HepG2 (cell line): ENCODE results near the gene TCN2. TPM values are rescaled to one million over a fixed set of nuclear protein-coding genes. Genes with fewer than 3 reads are reported as not detected.
A peak's percentile ranks its signal among the peaks of the same experiment; 100 is the strongest.

ENCODE experiments used
- FOXA1 ChIP-seq, 2 experiments: fragments of 450-650 bp in 1 of 2; sonication (generic) in 1 of 2; formaldehyde crosslinking in 1 of 2; IDR thresholded peaks; 2 replicates each; pipeline versions ENCODE4 v1.4.0 to v1.6.1; 2016 to 2020; ENCODE audit warnings: missing genetic modification reagents in 1 of 2
- MIER3 ChIP-seq: IDR thresholded peaks from 2 replicates; pipeline ENCODE4 v1.6.1; 2016; ENCODE audit warnings: missing compliant biosample characterization, borderline replicate concordance
- YEATS2 ChIP-seq: sonication (generic); formaldehyde crosslinking; IDR thresholded peaks from 2 replicates; pipeline ENCODE4 v1.4.0; 2020; ENCODE audit warnings: missing genetic modification reagents, borderline replicate concordance
- ZBTB3 ChIP-seq: sonication (generic); formaldehyde crosslinking; IDR thresholded peaks from 2 replicates; pipeline ENCODE4 v1.4.0; 2020; ENCODE audit warnings: low read depth, mild to moderate bottlenecking, moderate library complexity, missing genetic modification reagents, borderline replicate concordance
- ZFP1 ChIP-seq: IDR thresholded peaks from 2 replicates; pipeline ENCODE4 v1.6.1; 2016
- ZFX ChIP-seq: sonication (generic); formaldehyde crosslinking; IDR thresholded peaks from 2 replicates; pipeline ENCODE4 v1.4.0; 2020; ENCODE audit warnings: mild to moderate bottlenecking, low read depth, missing genetic modification reagents, moderate library complexity
- ZNF230 ChIP-seq: sonication (generic); formaldehyde crosslinking; IDR thresholded peaks from 2 replicates; pipeline ENCODE4 v1.4.0; 2020; ENCODE audit warnings: mild to moderate bottlenecking, missing genetic modification reagents
- ZNF430 ChIP-seq: sonication (generic); formaldehyde crosslinking; IDR thresholded peaks from 2 replicates; pipeline ENCODE4 v1.9.0; 2021; ENCODE audit warnings: mild to moderate bottlenecking, missing genetic modification reagents
- ZNF605 ChIP-seq: sonication (generic); formaldehyde crosslinking; IDR thresholded peaks from 2 replicates; pipeline ENCODE4 v1.8.0; 2022; ENCODE audit warnings: mild to moderate bottlenecking, missing genetic modification reagents
- ZNF75D ChIP-seq: sonication (generic); formaldehyde crosslinking; IDR thresholded peaks from 2 replicates; pipeline ENCODE4 v1.8.1; 2023; ENCODE audit warnings: missing genetic modification reagents, mild to moderate bottlenecking, borderline replicate concordance
- ZNF761 ChIP-seq: sonication (generic); formaldehyde crosslinking; conservative IDR thresholded peaks from 2 replicates; pipeline ENCODE4 v1.4.0; 2020; ENCODE audit warnings: mild to moderate bottlenecking, missing genetic modification reagents
- ZNF782 ChIP-seq: sonication (generic); formaldehyde crosslinking; IDR thresholded peaks from 2 replicates; pipeline ENCODE4 v1.4.0; 2020; ENCODE audit warnings: missing genetic modification reagents, mild to moderate bottlenecking, borderline replicate concordance
- polyA plus RNA-seq, 8 experiments: library from polyadenylated mRNA; depleted of rRNA in 3 of 8; stranded (reverse) in 7 of 8; unstranded in 1 of 8; fragments of >200 nt; fragmentation: Illumina TruSeq in 4 of 8; extraction: Trizol in 4 of 8; gene quantifications; 2 replicates each; pipeline versions ENCODE4 v1.2.1 to v1.2.3, GENCODE V29; 2011 to 2016; ENCODE audit warnings: low read depth in 4 of 8, missing spikeins in 1 of 8, mixed read lengths in 1 of 8; ENCODE audit not compliant: insufficient read depth in 1 of 8
- total RNA-seq, 5 experiments: library from RNA; depleted of rRNA; stranded (reverse); fragments of >200 nt; fragmentation: Illumina TruSeq; extraction: Trizol; gene quantifications; 2 replicates each; pipeline ENCODE4 v1.2.3, GENCODE V29; 2016; ENCODE audit warnings: low read depth in 1 of 5
- TF ChIP-seq, protein P1 (sequence below): sonication (generic); formaldehyde crosslinking; IDR thresholded peaks from 2 replicates; pipeline ENCODE4 v1.5.1; 2020; ENCODE audit warnings: mild to moderate bottlenecking, missing genetic modification reagents
- TF ChIP-seq, protein P2 (sequence below): sonication (generic); formaldehyde crosslinking; IDR thresholded peaks from 2 replicates; pipeline ENCODE4 v1.4.0; 2020; ENCODE audit warnings: mild to moderate bottlenecking, missing genetic modification reagents
- TF ChIP-seq, protein P3 (sequence below): sonication (generic); formaldehyde crosslinking; IDR thresholded peaks from 2 replicates; pipeline ENCODE4 v1.4.0; 2020; ENCODE audit warnings: missing genetic modification reagents, borderline replicate concordance
- TF ChIP-seq, protein P4 (sequence below): sonication (generic); formaldehyde crosslinking; conservative IDR thresholded peaks from 2 replicates; pipeline ENCODE4 v1.8.0; 2022; ENCODE audit warnings: missing genetic modification reagents

Gene TCN2
- total and polyA plus RNA-seq, 2 of the 13 experiments (the other 11 are each of a cell fraction or from before 2014, with no cell fraction given) = 0.29 to 0.31 TPM

DNA sequence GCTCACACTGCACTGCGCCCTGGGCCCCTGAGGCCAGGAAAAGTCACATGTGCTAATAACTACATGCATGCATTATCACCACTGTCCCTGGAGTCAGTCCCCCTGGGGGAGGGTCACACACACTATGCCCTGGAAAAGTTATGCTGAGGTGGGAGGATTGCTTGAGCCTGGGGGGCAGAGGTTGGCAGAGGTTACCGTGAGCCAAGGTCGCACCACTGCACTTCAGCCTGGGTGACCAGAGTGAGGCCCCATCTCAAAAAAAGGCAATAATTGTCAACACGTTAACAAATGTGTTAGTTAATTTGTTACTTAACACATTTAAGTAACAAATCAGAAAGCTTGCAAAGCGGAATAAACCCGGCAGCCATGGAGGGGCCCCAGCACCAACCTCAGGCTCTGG, 47.1 kb upstream of the TCN2 start (continued):
- TF ChIP-seq, protein P1, sequence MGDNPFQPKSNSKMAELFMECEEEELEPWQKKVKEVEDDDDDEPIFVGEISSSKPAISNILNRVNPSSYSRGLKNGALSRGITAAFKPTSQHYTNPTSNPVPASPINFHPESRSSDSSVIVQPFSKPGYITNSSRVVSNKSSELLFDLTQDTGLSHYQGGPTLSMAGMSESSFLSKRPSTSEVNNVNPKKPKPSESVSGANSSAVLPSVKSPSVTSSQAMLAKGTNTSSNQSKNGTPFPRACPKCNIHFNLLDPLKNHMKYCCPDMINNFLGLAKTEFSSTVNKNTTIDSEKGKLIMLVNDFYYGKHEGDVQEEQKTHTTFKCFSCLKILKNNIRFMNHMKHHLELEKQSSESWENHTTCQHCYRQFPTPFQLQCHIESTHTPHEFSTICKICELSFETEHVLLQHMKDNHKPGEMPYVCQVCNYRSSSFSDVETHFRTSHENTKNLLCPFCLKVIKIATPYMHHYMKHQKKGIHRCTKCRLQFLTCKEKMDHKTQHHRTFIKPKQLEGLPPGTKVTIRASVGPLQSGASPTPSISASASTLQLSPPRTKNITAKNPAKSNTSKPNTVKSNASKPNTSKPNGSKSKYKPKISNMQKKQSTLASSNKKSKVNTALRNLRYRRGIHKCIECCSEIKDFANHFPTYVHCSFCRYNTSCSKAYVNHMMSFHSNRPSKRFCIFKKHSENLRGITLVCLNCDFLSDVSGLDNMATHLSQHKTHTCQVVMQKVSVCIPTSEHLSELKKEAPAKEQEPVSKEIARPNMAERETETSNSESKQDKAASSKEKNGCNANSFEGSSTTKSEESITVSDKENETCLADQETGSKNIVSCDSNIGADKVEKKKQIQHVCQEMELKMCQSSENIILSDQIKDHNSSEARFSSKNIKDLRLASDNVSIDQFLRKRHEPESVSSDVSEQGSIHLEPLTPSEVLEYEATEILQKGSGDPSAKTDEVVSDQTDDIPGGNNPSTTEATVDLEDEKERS (CRISPR knock-in tag) = no peak
- TF ChIP-seq, protein P2, sequence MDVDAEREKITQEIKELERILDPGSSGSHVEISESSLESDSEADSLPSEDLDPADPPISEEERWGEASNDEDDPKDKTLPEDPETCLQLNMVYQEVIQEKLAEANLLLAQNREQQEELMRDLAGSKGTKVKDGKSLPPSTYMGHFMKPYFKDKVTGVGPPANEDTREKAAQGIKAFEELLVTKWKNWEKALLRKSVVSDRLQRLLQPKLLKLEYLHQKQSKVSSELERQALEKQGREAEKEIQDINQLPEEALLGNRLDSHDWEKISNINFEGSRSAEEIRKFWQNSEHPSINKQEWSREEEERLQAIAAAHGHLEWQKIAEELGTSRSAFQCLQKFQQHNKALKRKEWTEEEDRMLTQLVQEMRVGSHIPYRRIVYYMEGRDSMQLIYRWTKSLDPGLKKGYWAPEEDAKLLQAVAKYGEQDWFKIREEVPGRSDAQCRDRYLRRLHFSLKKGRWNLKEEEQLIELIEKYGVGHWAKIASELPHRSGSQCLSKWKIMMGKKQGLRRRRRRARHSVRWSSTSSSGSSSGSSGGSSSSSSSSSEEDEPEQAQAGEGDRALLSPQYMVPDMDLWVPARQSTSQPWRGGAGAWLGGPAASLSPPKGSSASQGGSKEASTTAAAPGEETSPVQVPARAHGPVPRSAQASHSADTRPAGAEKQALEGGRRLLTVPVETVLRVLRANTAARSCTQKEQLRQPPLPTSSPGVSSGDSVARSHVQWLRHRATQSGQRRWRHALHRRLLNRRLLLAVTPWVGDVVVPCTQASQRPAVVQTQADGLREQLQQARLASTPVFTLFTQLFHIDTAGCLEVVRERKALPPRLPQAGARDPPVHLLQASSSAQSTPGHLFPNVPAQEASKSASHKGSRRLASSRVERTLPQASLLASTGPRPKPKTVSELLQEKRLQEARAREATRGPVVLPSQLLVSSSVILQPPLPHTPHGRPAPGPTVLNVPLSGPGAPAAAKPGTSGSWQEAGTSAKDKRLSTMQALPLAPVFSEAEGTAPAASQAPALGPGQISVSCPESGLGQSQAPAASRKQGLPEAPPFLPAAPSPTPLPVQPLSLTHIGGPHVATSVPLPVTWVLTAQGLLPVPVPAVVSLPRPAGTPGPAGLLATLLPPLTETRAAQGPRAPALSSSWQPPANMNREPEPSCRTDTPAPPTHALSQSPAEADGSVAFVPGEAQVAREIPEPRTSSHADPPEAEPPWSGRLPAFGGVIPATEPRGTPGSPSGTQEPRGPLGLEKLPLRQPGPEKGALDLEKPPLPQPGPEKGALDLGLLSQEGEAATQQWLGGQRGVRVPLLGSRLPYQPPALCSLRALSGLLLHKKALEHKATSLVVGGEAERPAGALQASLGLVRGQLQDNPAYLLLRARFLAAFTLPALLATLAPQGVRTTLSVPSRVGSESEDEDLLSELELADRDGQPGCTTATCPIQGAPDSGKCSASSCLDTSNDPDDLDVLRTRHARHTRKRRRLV (CRISPR knock-in tag) = peak; percentile 73; the same call in 1 of the 2 replicates
- TF ChIP-seq ZNF230 (CRISPR knock-in tag) = no peak
- TF ChIP-seq ZBTB3 (CRISPR knock-in tag) = no peak
- no peak for TF ChIP-seq YEATS2 (CRISPR knock-in tag)
- no peak for TF ChIP-seq ZNF430 (CRISPR knock-in tag)
- TF ChIP-seq ZNF75D = no peak
- TF ChIP-seq, protein P3, sequence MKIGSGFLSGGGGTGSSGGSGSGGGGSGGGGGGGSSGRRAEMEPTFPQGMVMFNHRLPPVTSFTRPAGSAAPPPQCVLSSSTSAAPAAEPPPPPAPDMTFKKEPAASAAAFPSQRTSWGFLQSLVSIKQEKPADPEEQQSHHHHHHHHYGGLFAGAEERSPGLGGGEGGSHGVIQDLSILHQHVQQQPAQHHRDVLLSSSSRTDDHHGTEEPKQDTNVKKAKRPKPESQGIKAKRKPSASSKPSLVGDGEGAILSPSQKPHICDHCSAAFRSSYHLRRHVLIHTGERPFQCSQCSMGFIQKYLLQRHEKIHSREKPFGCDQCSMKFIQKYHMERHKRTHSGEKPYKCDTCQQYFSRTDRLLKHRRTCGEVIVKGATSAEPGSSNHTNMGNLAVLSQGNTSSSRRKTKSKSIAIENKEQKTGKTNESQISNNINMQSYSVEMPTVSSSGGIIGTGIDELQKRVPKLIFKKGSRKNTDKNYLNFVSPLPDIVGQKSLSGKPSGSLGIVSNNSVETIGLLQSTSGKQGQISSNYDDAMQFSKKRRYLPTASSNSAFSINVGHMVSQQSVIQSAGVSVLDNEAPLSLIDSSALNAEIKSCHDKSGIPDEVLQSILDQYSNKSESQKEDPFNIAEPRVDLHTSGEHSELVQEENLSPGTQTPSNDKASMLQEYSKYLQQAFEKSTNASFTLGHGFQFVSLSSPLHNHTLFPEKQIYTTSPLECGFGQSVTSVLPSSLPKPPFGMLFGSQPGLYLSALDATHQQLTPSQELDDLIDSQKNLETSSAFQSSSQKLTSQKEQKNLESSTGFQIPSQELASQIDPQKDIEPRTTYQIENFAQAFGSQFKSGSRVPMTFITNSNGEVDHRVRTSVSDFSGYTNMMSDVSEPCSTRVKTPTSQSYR (CRISPR knock-in tag) = peak; percentile 50; the same call in 1 of the 2 replicates
- TF ChIP-seq ZNF605 (CRISPR knock-in tag) = no peak
- no peak for TF ChIP-seq FOXA1 (IDR thresholded peaks at IDR 0.05)
- TF ChIP-seq FOXA1 (CRISPR knock-in tag; IDR thresholded peaks at IDR 0.05) = no peak
- TF ChIP-seq ZFP1 (CRISPR knock-in tag) = no peak
- TF ChIP-seq MIER3 (CRISPR knock-in tag) = no peak
- peak; percentile 21; the same call in 1 of the 2 replicates for TF ChIP-seq ZFX
- TF ChIP-seq, protein P4, sequence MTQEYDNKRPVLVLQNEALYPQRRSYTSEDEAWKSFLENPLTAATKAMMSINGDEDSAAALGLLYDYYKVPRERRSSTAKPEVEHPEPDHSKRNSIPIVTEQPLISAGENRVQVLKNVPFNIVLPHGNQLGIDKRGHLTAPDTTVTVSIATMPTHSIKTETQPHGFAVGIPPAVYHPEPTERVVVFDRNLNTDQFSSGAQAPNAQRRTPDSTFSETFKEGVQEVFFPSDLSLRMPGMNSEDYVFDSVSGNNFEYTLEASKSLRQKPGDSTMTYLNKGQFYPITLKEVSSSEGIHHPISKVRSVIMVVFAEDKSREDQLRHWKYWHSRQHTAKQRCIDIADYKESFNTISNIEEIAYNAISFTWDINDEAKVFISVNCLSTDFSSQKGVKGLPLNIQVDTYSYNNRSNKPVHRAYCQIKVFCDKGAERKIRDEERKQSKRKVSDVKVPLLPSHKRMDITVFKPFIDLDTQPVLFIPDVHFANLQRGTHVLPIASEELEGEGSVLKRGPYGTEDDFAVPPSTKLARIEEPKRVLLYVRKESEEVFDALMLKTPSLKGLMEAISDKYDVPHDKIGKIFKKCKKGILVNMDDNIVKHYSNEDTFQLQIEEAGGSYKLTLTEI (CRISPR knock-in tag) = no peak
- no peak for TF ChIP-seq ZNF782 (CRISPR knock-in tag)
- TF ChIP-seq ZNF761 (CRISPR knock-in tag) = no peak
